ENCODE results near the gene RTTN.

GRCh38 chr18:70031221-70031620 lies 174.3 kb downstream of the RTTN start:
- no peak for TF ChIP-seq CTCF (IDR thresholded peaks at IDR 0.05; ENCODE audit: insufficient read depth, low read length, poor library complexity, severe bottlenecking)
- TF ChIP-seq EZH2phosphoT487 (conservative IDR thresholded peaks at IDR 0.05; ENCODE audit: low read length): no peak

Data from SU-DHL-6 (cell line).